ENCODE results near the gene USP20.

Gene USP20

DNA sequence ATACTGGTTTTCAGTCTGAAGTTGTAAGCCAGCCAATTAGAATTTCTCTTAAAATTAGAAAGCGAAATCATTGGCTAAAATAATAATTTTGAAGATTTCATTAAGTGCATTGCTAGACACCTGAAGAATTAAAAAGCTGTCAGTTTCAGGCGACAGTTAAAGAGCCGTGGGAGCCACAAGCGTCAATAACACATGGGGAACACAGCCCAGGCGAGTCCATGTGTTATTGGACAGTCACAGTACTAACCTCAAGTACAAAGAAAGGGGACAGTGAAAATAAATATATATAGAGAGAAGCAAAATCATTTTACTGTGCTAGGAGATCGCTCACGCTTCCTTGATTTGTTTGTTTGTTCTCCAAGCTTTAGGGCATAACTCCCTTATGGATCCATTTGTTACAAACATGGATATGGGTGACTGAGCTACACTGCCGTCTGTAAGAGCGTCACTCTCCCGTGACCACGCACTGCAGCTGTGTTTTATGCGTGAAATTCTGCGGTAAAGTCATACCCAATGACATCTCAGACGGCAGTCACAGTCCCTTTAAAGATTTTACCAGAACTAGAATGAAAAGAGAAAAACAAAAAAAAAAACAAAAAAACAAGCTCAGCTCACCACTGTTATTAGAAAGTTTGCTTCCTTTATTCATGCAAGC is 83.2 kb downstream of the USP20 start:
- TF ChIP-seq POLR2AphosphoS5 (IDR thresholded peaks at IDR 0.05; ENCODE audit: low read depth, low read length) (peak; percentile 41; the same call in 1 of the 2 replicates), TAF1 (IDR thresholded peaks at IDR 0.05; ENCODE audit: borderline replicate concordance, low read depth, low read length) (no peak)
- FAIRE-seq (no peak), DNase-seq (ENCODE audit: insufficient read length) (no peak)

- no peak for DNase-seq (ENCODE audit: insufficient read length)
- FAIRE-seq: no peak
- TF ChIP-seq POLR2AphosphoS5 (IDR thresholded peaks at IDR 0.05; ENCODE audit: low read depth, low read length) (no peak), POLR2A (IDR thresholded peaks at IDR 0.05; ENCODE audit: low read depth, low read length) (no peak), TAF1 (IDR thresholded peaks at IDR 0.05; ENCODE audit: borderline replicate concordance, low read depth, low read length) (no peak)
Measured at GRCh38 chr9:129919277-129919676, 84.0 kb downstream of the USP20 start.

DNA sequence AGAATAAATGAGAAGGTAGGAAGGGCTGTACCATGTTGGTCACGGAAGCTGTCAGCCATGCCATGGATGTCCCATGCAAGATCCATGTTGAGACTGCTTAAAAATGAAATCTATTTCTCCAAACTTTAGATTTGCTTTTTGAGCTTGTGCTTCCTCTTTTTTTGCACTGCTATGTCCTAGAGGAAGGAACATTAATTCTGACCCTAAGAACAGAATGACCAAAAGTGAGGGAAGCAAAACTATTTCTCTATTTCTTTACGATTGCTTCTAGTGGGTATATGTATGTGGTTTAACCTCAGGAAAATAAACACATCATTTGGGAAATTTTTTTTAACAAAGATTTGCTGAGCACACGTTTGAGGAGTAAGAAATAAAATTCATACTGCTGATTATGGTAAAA is 84.6 kb downstream of the USP20 start:
- TF ChIP-seq POLR2A (IDR thresholded peaks at IDR 0.05; ENCODE audit: low read depth, low read length) (no peak), POLR2AphosphoS5 (IDR thresholded peaks at IDR 0.05; ENCODE audit: low read depth, low read length) (0 out of 2 replicates have a peak, but pooled peaks have one; percentile 8), TAF1 (IDR thresholded peaks at IDR 0.05; ENCODE audit: borderline replicate concordance, low read depth, low read length) (no peak)
- DNase-seq (ENCODE audit: insufficient read length) (no peak), FAIRE-seq (no peak)

GRCh38 chr9:129921905-129922304 is 86.6 kb downstream of the USP20 start:
- no peak for FAIRE-seq
- TF ChIP-seq POLR2AphosphoS5 (IDR thresholded peaks at IDR 0.05; ENCODE audit: low read depth, low read length) (peak; percentile 11; the same call in 1 of the 2 replicates), TAF1 (IDR thresholded peaks at IDR 0.05; ENCODE audit: borderline replicate concordance, low read depth, low read length) (no peak)
- DNase-seq (ENCODE audit: insufficient read length): no peak

DNA sequence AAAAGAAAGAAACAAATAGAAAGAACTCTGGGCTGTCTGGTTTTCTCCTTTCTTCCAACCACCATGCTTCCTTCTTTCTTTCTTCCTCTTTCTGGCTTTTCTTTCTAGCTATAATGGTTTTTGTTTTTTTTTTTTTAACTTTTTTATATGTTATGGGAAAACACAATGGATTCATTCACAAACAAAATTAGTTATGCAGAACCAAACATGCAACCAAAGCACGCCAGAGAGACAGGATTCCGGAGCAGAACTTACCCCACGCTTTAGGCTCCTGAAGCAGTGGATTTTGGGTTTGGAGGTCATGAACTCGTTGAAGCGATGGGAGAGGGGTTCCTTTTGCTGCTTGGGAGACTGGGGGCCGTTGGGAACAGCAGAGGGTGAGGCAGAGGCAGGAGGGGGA is 88.3 kb downstream of the USP20 start:
- FAIRE-seq: no peak
- TF ChIP-seq TAF1 (IDR thresholded peaks at IDR 0.05; ENCODE audit: borderline replicate concordance, low read depth, low read length) (no peak), POLR2AphosphoS5 (IDR thresholded peaks at IDR 0.05; ENCODE audit: low read depth, low read length) (no peak), POLR2A (IDR thresholded peaks at IDR 0.05; ENCODE audit: low read depth, low read length) (no peak)
- no peak for DNase-seq (ENCODE audit: insufficient read length)

DNA sequence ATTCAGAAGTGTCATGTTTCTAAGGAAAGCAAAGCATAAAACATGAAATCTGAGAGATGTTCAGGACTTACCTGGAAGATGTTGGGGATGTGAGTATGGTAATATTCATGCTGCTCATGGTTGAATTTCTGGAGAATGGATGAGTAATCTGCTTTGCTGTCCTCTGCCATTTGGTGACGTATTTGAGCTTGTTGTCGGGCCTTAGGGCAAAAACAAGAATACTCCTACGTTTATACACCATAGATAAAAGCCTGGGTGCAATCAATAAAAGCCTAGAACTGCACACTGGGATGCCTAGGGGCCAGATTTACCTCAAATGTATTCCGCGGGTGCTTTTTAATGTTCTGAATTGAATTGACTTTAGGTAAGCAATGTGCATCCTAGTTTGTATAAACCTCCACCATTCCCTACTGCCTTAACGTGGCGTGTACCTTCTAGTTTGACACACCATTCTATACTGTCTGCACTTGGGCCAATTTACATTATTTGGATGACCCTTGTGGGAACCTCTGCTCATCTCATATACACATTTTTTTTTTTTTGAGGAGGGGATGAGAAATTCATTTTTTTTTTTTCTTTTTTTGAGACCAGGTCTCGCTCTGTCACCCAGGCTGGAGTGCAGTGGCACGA is 94.4 kb downstream of the USP20 start:
- no peak for TF ChIP-seq TAF1 (IDR thresholded peaks at IDR 0.05; ENCODE audit: borderline replicate concordance, low read depth, low read length)
- peak; percentile 77 for TF ChIP-seq POLR2AphosphoS5 (IDR thresholded peaks at IDR 0.05; ENCODE audit: low read depth, low read length)
- TF ChIP-seq POLR2A (IDR thresholded peaks at IDR 0.05; ENCODE audit: low read depth, low read length): peak; percentile 59; the same call in 1 of the 2 replicates
- no peak for DNase-seq (ENCODE audit: insufficient read length)
- no peak for FAIRE-seq

- 0 out of 2 replicates have a peak, but pooled peaks have one; percentile 43 for TF ChIP-seq POLR2AphosphoS5 (IDR thresholded peaks at IDR 0.05; ENCODE audit: low read depth, low read length)
- TF ChIP-seq TAF1 (IDR thresholded peaks at IDR 0.05; ENCODE audit: borderline replicate concordance, low read depth, low read length): no peak
- no peak for TF ChIP-seq POLR2A (IDR thresholded peaks at IDR 0.05; ENCODE audit: low read depth, low read length)
- DNase-seq (ENCODE audit: insufficient read length) (no peak), FAIRE-seq (no peak)
Measured at GRCh38 chr9:129930743-129931142, 95.5 kb downstream of the USP20 start.

Data from GM12892 (cell line).